ENCODE data around the gene WDR5.

The WDR5 gene

DNA sequence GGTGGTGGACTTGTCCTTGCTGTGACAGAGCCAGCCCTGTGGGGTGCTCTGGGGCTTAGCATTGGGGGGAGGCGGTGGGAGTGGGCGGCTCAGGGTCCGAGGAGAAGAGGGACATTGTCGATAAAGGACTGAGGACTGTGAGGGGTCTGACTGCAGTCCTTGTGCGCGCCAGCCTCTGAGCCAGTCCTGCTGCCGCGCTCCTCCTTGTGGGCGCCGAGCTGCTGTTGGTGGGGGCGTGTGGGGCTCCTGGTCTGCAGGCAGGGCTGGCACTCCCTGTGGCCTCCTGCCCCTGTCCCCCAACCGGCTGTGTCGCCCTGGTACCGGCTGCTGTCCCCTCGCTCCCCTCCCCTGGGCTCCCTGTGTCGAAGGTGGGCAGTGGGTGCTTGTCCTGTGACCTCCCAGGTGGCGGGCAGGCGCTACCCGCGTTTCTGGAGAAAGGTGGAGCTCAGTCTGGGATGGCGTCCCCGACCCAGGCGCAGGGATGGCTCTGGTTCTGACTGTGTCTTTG is 21.6 kb downstream of the WDR5 start:
- in situ Hi-C loops (cut with MboI; ENCODE audit: low sequenced_read_pairs, unreplicated experiment) = no loop called here
- TF ChIP-seq, protein P1, sequence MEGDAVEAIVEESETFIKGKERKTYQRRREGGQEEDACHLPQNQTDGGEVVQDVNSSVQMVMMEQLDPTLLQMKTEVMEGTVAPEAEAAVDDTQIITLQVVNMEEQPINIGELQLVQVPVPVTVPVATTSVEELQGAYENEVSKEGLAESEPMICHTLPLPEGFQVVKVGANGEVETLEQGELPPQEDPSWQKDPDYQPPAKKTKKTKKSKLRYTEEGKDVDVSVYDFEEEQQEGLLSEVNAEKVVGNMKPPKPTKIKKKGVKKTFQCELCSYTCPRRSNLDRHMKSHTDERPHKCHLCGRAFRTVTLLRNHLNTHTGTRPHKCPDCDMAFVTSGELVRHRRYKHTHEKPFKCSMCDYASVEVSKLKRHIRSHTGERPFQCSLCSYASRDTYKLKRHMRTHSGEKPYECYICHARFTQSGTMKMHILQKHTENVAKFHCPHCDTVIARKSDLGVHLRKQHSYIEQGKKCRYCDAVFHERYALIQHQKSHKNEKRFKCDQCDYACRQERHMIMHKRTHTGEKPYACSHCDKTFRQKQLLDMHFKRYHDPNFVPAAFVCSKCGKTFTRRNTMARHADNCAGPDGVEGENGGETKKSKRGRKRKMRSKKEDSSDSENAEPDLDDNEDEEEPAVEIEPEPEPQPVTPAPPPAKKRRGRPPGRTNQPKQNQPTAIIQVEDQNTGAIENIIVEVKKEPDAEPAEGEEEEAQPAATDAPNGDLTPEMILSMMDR (IDR thresholded peaks at IDR 0.05; ENCODE audit: borderline replicate concordance, control extremely low read depth, extremely low read depth, insufficient read depth, missing control alignments) = no peak
- no peak for DNase-seq (ENCODE audit: low spot score)

DNA sequence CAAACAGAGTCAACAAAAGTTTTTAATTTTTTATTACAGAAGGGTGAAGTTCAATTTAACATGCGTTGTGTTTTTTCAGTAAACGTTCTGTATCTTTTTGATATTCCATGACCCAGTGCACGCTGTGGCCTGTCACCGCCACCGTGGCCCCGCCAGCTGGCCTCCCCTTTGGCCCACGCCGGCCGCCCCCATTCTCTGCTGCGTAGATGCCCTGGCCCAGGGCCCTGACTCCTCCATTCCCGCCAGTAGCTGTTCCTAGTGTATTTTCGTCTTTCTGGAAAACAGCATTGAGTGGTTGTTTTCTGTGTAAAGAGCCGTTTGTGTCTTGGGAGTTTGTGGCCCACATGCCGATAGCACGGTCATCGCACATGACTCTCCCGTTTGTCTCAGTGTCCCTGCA is 22.4 kb downstream of the WDR5 start:
- in situ Hi-C loops (cut with MboI; ENCODE audit: low sequenced_read_pairs, unreplicated experiment) = no loop called here
- DNase-seq (ENCODE audit: low spot score) = no peak
- TF ChIP-seq, protein P1 (IDR thresholded peaks at IDR 0.05; ENCODE audit: borderline replicate concordance, control extremely low read depth, extremely low read depth, insufficient read depth, missing control alignments) = no peak

DNA sequence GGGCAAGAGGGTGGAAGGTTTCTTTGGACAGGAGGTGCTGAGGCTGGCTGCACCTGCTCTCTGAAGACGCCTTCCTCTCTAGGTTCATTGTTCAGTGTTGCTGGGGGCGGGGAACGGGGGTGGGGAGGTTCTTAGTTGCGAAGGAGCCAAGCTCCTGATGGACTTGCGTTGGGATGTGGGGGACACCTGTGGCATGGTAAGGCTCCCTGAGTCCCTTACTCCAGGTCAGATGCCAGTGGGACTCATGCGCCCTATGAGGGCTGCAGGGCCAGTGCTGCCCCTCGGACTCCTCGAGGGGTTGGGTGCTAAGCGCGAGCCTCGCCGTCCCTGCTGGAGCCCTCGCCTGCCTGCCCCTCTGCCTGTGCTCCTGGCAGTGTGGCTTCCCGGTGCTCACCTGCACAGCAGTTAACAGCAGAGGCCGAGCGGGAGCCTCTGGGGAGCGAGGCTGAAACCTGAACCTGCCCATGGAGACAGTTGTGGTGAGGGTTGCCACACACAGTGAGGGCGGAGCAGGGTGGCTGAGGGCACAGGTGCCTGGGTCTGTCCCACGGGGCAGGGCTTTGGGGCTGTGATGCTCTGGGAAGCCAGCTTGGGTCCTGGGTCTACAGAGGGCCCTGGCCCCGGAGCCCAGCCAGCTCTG is 23.0 kb downstream of the WDR5 start:
- in situ Hi-C loops (cut with MboI; ENCODE audit: low sequenced_read_pairs, unreplicated experiment) = no loop called here
- no peak for DNase-seq (ENCODE audit: low spot score)
- TF ChIP-seq, protein P1 (IDR thresholded peaks at IDR 0.05; ENCODE audit: borderline replicate concordance, control extremely low read depth, extremely low read depth, insufficient read depth, missing control alignments) = no peak

DNA sequence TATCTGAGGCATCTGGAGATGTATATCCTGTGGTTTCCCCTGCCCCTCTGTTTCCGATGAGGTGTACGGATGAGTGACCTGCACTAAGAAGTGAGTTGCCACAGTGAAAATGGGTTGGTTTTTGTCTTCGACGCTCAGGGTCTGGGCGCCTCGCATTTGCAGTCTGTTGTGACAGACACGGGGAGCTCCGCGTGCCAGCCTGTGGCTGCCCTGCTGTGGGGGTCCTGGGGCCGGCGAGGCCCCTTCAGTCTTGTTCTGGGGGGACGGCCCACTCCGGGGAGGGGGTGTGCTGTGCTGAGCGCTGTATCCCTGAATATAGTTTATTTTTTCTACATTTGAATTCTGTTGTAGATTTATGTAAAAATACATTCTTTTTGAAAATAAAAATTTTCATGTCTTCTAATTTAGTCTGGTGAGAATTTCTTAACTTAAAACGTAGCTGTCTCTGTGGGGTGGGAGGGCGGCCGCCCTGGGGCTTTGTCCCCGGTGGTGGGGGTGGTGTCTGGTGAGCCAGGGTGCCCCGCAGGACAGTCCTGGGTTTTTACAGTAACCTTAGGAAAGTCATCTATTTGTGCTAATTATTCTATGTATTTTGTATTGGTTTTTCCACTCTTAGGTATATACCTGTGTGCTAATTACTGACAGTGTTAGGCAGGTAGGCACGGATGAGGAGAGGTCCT is 23.8 kb downstream of the WDR5 start:
- TF ChIP-seq, protein P1 (IDR thresholded peaks at IDR 0.05; ENCODE audit: borderline replicate concordance, control extremely low read depth, extremely low read depth, insufficient read depth, missing control alignments) = no peak
- in situ Hi-C loops (cut with MboI; ENCODE audit: low sequenced_read_pairs, unreplicated experiment) = no loop called here

DNA sequence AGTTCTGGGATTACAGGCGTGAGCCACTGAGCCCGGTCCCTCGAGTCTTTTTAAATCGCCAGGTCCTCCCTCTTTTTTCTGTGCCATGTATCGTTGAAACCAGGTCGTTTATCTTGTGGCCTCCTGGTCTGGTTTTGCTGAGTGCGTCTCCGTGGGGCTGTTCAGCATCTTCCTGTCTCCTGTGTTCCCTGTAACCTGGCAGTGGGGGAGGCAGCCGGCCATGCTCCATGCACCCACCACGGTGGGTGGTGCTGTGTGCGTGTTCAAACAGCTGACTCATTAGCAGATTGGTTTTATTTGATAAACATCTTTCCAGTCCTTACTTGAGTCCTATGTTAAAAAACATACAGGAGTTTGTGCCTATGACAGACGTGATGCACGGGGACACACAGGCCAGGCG is 25.8 kb downstream of the WDR5 start:
- DNase-seq (ENCODE audit: low spot score) = no peak
- in situ Hi-C loops (cut with MboI; ENCODE audit: low sequenced_read_pairs, unreplicated experiment) = no loop called here
- TF ChIP-seq, protein P1 (IDR thresholded peaks at IDR 0.05; ENCODE audit: borderline replicate concordance, control extremely low read depth, extremely low read depth, insufficient read depth, missing control alignments) = no peak

More for the DNA sequence above, 23.8 kb downstream of the WDR5 start:
- DNase-seq (ENCODE audit: low spot score) = no peak

DNA sequence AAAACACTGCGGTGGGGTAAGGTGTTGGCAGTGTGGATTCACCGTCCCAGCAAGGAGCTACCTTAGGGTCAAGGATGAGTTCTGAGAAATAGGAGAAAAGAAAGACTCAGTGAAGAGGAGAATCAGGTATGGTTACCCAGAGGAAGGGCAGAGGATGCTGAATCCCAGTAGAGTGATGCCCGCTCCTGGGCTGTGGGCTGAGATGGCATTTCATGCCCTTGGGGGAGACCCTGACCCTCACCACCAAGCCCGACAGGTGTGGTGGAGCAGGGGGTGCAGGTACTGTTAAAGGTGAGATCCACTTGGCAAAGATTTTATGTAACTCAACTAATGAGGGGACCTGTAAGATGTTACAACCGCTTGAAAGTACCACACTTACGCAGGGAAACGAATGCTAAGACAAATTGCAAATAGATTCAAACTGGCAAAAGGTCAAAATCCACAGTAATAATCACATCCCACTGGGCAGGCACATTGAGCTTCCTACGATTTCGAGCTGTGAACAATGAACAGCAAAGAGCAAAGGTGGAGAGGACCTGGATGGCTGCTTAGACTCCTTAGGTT is 26.4 kb downstream of the WDR5 start:
- in situ Hi-C loops (cut with MboI; ENCODE audit: low sequenced_read_pairs, unreplicated experiment) = no loop called here
- TF ChIP-seq, protein P1 (IDR thresholded peaks at IDR 0.05; ENCODE audit: borderline replicate concordance, control extremely low read depth, extremely low read depth, insufficient read depth, missing control alignments) = no peak
- no peak for DNase-seq (ENCODE audit: low spot score)
